ENCODE data around the gene UBE4A. TPM values are rescaled to one million over a fixed set of nuclear protein-coding genes. Genes with fewer than 3 reads are reported as not detected.

The UBE4A gene
- total RNA-seq, 2 experiments from 2014 or later = 40.1 to 43.0 TPM

GRCh38 chr11:118397448-118397847 lies 38.0 kb downstream of the UBE4A start:
- CTCF ChIA-PET = interaction anchor here (0.9 to 6.5 kb wide), 3 partner anchors 26 to 92 kb away, joined by 3 to 30 read pairs (median 7); no protein-coding TSS in a partner anchor
- POLR2A ChIA-PET = interaction anchor here (1.4 to 4.4 kb wide), 5 partner anchors 12 to 172 kb away, joined by 3 to 75 read pairs (median 6); partner anchors contain the start of gene KMT2A
- ATAC-seq (ENCODE audit: poor library complexity) (no peak), DNase-seq (no peak)
- TF ChIP-seq CTCF (IDR thresholded peaks at IDR 0.05) = no peak
- H3K27me3 Mint-ChIP-seq = no peaks in the 10 kb centered on the region
- peaks cover 53% of the 10 kb centered on the region for H3K4me1 Mint-ChIP-seq (ENCODE audit: low read depth)
- H3K36me3 Mint-ChIP-seq (ENCODE audit: low read depth) = peaks cover 66% of the 10 kb centered on the region
- no peaks in the 10 kb centered on the region for H3K9me3 Mint-ChIP-seq
- no peak overlapping the region for H3K4me3 Mint-ChIP-seq
- H3K9me3 ChIP-seq (ENCODE audit: control insufficient read depth in 1 of 2, insufficient read depth in 1 of 2, low read length in 2 of 2) = no peaks in the 10 kb centered on the region
- H3K4me3 ChIP-seq (ENCODE audit: low read length) = no peak overlapping the region
- peaks cover 36% of the 10 kb centered on the region for H3K4me1 ChIP-seq (ENCODE audit: insufficient read depth, low read length)
- H3K27ac ChIP-seq (ENCODE audit: low read depth in 1 of 2, low read length in 2 of 2) = peak overlapping the region; percentile 90 to 93
- intact Hi-C loops (cut with DNase I, micrococcal nuclease) = loop anchor here in 1 of 2 experiments (5.0 kb wide), 1 partner anchor 90 kb away; no protein-coding TSS in a partner anchor
- no peaks in the 10 kb centered on the region for H3K27me3 ChIP-seq (ENCODE audit: control insufficient read depth in 1 of 2, insufficient read depth in 2 of 2, low read length in 2 of 2)
- peaks cover 48% of the 10 kb centered on the region for H3K36me3 ChIP-seq (ENCODE audit: insufficient read depth, low read length)
- peak overlapping the region; percentile 96 for H3K27ac Mint-ChIP-seq

- Mint-ChIP-seq H3K9me3 (no peaks in the 10 kb centered on the region), H3K36me3 (ENCODE audit: low read depth) (peaks cover 55% of the 10 kb centered on the region), H3K4me1 (ENCODE audit: low read depth) (peaks cover 61% of the 10 kb centered on the region), H3K27ac (peak overlapping the region; percentile 96), H3K27me3 (no peaks in the 10 kb centered on the region), H3K4me3 (peak overlapping the region; percentile 93)
- no peak for TF ChIP-seq CTCF (IDR thresholded peaks at IDR 0.05)
- no peaks in the 10 kb centered on the region for H3K9me3 ChIP-seq (ENCODE audit: control insufficient read depth in 1 of 2, insufficient read depth in 1 of 2, low read length in 2 of 2)
- H3K27me3 ChIP-seq (ENCODE audit: control insufficient read depth in 1 of 2, insufficient read depth in 2 of 2, low read length in 2 of 2) = no peaks in the 10 kb centered on the region
- peak overlapping the region; percentile 90 to 93 for H3K27ac ChIP-seq (ENCODE audit: low read depth in 1 of 2, low read length in 2 of 2)
- no peak overlapping the region for H3K4me3 ChIP-seq (ENCODE audit: low read length)
- peak; percentile 16 to 93 (median 44) for DNase-seq
- H3K4me1 ChIP-seq (ENCODE audit: insufficient read depth, low read length) = peaks cover 49% of the 10 kb centered on the region
- ChIA-PET CTCF (interaction anchor here (0.8 to 6.5 kb wide), 4 partner anchors 13 to 90 kb away, joined by 3 to 30 read pairs (median 5); partner anchors contain the start of gene KMT2A), POLR2A (interaction anchor here (0.9 to 4.4 kb wide), 13 partner anchors 10 to 669 kb away, joined by 3 to 75 read pairs (median 4); partner anchors contain the start of genes JAML, KMT2A, MPZL3 and VPS11)
- ATAC-seq (ENCODE audit: poor library complexity) = peak; percentile 84
- peaks cover 35% of the 10 kb centered on the region for H3K36me3 ChIP-seq (ENCODE audit: insufficient read depth, low read length)
- intact Hi-C loops (cut with DNase I, micrococcal nuclease) = loop anchor here (1.0 to 5.0 kb wide), 2 partner anchors 39 to 88 kb away; no protein-coding TSS in a partner anchor
Observed at GRCh38 chr11:118398791-118399559, 39.6 kb downstream of the UBE4A start.

GRCh38 chr11:118401151-118401879 lies 41.9 kb downstream of the UBE4A start, which contains the start of gene ATP5MG:
ATP5MG (plus strand) TSS chr11:118401606; CDS start chr11:118401666, 60 bp downstream.
- Mint-ChIP-seq H3K27ac (peak within 1 kb of the TSS; percentile 96), H3K36me3 (ENCODE audit: low read depth) (peaks cover 53% of the 10 kb centered on the region), H3K27me3 (no peaks in the 10 kb centered on the region), H3K4me1 (ENCODE audit: low read depth) (peaks cover 77% of the 10 kb centered on the region), H3K4me3 (peak within 1 kb of the TSS; percentile 93), H3K9me3 (no peaks in the 10 kb centered on the region)
- peak; percentile 58 for ATAC-seq (ENCODE audit: poor library complexity)
- DNase-seq = peak; percentile 87 to 98 (median 92)
- Histone ChIP-seq H3K4me3 (ENCODE audit: low read length) (peak within 1 kb of the TSS; percentile 97), H3K27me3 (ENCODE audit: control insufficient read depth in 1 of 2, insufficient read depth in 2 of 2, low read length in 2 of 2) (no peaks in the 10 kb centered on the region), H3K36me3 (ENCODE audit: insufficient read depth, low read length) (peaks cover 34% of the 10 kb centered on the region), H3K4me1 (ENCODE audit: insufficient read depth, low read length) (peaks cover 46% of the 10 kb centered on the region), H3K27ac (ENCODE audit: low read depth in 1 of 2, low read length in 2 of 2) (peak within 1 kb of the TSS; percentile 90 to 93), H3K9me3 (ENCODE audit: control insufficient read depth in 1 of 2, insufficient read depth in 1 of 2, low read length in 2 of 2) (no peaks in the 10 kb centered on the region)
- POLR2A ChIA-PET = interaction anchor here (0.5 to 4.4 kb wide), 6 partner anchors 9 to 97 kb away, joined by 3 to 75 read pairs (median 5); partner anchors contain the start of genes CD3E, KMT2A and UBE4A
- CTCF ChIA-PET = interaction anchor here (1.1 to 6.5 kb wide), 5 partner anchors 28 to 203 kb away, joined by 3 to 30 read pairs (median 4); partner anchors contain the start of gene KMT2A
- TF ChIP-seq CTCF (IDR thresholded peaks at IDR 0.05) = no peak
- intact Hi-C loops (cut with DNase I, micrococcal nuclease) = loop anchor here (1.0 to 5.0 kb wide), 5 partner anchors 35 to 254 kb away; partner anchors contain the start of genes KMT2A (in 1 of the 2) and UBE4A (in 1 of the 2)
